ENCODE measurements around the gene TMEM117. TPM values are rescaled to one million over a fixed set of nuclear protein-coding genes. Genes with fewer than 3 reads are reported as not detected.

The TMEM117 gene
- total RNA-seq, 1 donor from 2014 or later = 12.4 TPM

DNA sequence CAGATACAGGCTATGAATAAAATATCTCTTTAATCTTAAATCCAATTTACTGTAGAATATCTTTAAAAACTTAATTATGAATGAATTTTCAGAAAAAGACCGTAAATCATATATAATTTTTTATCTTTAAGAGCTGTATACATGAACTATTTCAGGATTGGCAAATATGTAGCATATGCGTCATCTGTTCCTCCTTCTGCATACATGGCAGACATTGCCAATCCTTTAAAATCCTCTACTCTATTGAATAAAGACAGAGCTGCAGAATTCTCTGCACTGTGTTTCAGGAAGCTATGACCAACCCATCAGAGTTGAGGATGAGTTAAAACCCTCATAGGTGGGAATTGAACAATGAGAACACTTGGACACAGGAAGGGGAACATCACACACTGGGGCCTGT lies 279.0 kb downstream of the TMEM117 start:
- DNase-seq (ENCODE audit: low read depth) = no peak
- H3K36me3 ChIP-seq (ENCODE audit: control insufficient read depth, insufficient read depth, low read length) = no peaks in the 10 kb centered on the region
- TF ChIP-seq, protein P1, sequence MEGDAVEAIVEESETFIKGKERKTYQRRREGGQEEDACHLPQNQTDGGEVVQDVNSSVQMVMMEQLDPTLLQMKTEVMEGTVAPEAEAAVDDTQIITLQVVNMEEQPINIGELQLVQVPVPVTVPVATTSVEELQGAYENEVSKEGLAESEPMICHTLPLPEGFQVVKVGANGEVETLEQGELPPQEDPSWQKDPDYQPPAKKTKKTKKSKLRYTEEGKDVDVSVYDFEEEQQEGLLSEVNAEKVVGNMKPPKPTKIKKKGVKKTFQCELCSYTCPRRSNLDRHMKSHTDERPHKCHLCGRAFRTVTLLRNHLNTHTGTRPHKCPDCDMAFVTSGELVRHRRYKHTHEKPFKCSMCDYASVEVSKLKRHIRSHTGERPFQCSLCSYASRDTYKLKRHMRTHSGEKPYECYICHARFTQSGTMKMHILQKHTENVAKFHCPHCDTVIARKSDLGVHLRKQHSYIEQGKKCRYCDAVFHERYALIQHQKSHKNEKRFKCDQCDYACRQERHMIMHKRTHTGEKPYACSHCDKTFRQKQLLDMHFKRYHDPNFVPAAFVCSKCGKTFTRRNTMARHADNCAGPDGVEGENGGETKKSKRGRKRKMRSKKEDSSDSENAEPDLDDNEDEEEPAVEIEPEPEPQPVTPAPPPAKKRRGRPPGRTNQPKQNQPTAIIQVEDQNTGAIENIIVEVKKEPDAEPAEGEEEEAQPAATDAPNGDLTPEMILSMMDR (IDR thresholded peaks at IDR 0.05; ENCODE audit: insufficient read depth, low read length, poor library complexity, severe bottlenecking) = no peak
- no peaks in the 10 kb centered on the region for H3K27me3 ChIP-seq (ENCODE audit: control insufficient read depth, insufficient read depth, low read length)
- no peak overlapping the region for H3K4me3 ChIP-seq (ENCODE audit: low read depth, low read length)

DNA sequence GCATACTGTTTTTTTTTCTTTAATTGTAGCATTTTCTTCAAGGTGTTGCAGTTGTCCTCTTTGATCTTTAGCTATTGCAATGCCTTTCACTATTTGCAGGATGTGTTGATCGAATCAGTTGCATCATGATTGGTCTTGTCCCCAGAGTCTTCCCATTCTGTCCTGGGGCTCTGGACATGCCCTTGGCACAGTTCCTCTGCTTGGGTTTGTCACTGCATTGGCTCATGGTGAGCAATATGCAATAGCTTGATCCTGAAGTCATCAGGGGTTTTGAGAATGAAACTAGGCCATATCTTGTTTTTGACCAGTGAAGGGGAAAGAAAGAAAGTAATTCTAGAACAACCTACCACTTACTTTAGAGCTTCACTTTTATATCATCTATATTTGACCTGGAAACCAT lies 281.5 kb downstream of the TMEM117 start:
- Histone ChIP-seq H3K36me3 (ENCODE audit: control insufficient read depth, insufficient read depth, low read length) (no peaks in the 10 kb centered on the region), H3K27me3 (ENCODE audit: control insufficient read depth, insufficient read depth, low read length) (no peaks in the 10 kb centered on the region), H3K4me3 (ENCODE audit: low read depth, low read length) (no peak overlapping the region)
- DNase-seq (ENCODE audit: low read depth) = no peak
- TF ChIP-seq, protein P1 (IDR thresholded peaks at IDR 0.05; ENCODE audit: insufficient read depth, low read length, poor library complexity, severe bottlenecking) = no peak

DNA sequence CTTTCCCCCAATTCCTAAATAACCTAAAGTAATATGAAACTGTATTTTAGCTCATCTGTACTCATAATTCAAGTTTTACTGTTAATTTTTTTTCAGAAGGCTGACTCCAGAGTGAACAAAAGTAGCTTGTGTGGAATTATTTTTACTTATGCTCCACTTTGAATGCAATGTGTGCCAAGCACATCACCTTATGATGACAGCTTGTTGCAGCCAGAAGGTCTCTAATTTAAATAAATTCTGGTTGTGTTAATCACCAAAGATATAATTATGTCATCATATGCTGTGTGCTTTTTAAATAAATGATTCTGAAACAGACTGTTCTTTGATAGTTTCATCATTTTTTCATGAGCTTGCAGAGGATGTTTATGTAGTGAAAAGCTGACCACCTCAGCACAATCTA lies 283.1 kb downstream of the TMEM117 start:
- Histone ChIP-seq H3K27me3 (ENCODE audit: control insufficient read depth, insufficient read depth, low read length) (no peaks in the 10 kb centered on the region), H3K4me3 (ENCODE audit: low read depth, low read length) (no peak overlapping the region), H3K36me3 (ENCODE audit: control insufficient read depth, insufficient read depth, low read length) (no peaks in the 10 kb centered on the region)
- TF ChIP-seq, protein P1 (IDR thresholded peaks at IDR 0.05; ENCODE audit: insufficient read depth, low read length, poor library complexity, severe bottlenecking) = no peak
- DNase-seq (ENCODE audit: low read depth) = no peak

DNA sequence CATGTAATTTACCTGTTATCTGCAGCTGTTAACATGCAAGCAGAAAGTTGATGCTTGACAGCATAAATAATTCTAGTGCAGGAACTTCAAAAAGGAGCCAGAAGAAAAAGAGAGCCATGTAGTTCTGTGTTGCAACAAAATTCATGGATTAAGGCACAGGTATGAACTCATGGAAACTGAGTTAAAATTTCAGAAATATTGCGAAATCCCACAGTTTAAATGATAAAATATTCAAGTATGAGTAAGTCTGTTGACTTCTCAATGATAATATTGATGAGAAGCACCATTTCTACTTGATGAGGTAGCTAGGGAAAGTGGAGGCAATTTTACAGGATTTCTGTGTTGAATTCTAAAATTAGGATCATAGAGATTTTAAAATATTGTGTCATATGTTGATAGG lies 290.9 kb downstream of the TMEM117 start:
- TF ChIP-seq, protein P1 (IDR thresholded peaks at IDR 0.05; ENCODE audit: insufficient read depth, low read length, poor library complexity, severe bottlenecking) = no peak
- Histone ChIP-seq H3K27me3 (ENCODE audit: control insufficient read depth, insufficient read depth, low read length) (no peaks in the 10 kb centered on the region), H3K36me3 (ENCODE audit: control insufficient read depth, insufficient read depth, low read length) (no peaks in the 10 kb centered on the region), H3K4me3 (ENCODE audit: low read depth, low read length) (no peak overlapping the region)
- DNase-seq (ENCODE audit: low read depth) = no peak

DNA sequence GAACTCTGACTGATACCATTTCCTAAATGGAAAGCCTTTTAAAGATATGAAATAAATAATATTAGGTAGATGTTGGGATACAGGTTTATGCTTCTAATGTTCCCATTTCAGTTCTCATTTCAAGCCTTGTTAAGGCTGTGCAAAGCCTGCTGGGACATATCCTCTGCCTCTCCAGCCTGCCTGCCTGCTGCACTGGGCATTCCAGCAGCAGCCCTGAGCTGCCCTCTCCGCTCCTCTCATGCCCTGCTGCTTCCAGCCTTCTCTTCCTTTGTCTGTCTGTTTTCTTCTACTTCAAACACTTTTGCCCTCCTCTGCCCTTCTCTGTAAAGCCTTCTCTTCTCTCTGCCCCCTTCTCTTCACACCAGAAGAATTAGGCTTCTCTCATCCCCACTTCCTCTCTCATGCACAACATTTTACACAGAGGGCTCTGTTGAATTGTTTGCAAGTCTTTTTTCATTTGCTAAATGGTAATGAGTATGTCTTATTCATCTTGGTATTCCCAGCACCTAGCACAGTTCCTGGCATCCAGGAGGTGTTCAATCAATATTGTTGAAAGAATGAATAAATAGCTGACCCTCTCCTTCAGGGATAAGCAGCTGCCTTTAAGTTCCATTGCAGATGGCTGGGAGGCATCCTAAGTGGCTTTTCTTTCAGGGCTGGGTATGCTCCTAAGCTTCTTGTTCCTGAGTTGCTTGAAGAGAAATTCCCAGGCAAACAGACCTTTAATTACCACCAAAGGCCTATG lies 292.3 kb downstream of the TMEM117 start:
- no peak for DNase-seq (ENCODE audit: low read depth)
- no peaks in the 10 kb centered on the region for H3K27me3 ChIP-seq (ENCODE audit: control insufficient read depth, insufficient read depth, low read length)
- TF ChIP-seq, protein P1 (IDR thresholded peaks at IDR 0.05; ENCODE audit: insufficient read depth, low read length, poor library complexity, severe bottlenecking) = no peak
- H3K36me3 ChIP-seq (ENCODE audit: control insufficient read depth, insufficient read depth, low read length) = no peaks in the 10 kb centered on the region
- no peak overlapping the region for H3K4me3 ChIP-seq (ENCODE audit: low read depth, low read length)

DNA sequence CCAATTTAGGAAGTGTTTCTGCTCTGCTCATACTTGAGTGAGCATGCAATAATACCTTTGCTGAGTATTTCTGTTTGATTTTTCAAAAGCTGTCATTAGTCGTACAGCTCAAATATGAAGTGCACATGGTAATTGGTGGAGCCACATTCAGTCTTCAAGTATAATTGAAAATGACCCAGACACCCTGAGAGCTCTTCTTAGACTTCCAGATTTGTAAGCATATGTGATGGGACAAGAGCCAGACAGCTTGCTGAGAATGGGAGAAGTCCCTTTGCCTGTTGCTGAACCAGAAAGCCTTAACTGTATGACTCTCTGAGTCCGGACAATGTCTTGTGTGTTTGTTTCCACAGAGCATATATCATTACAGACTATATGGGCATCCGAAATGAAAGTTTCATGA lies 307.3 kb downstream of the TMEM117 start:
- Histone ChIP-seq H3K36me3 (ENCODE audit: control insufficient read depth, insufficient read depth, low read length) (no peaks in the 10 kb centered on the region), H3K4me3 (ENCODE audit: low read depth, low read length) (no peak overlapping the region), H3K27me3 (ENCODE audit: control insufficient read depth, insufficient read depth, low read length) (no peaks in the 10 kb centered on the region)
- TF ChIP-seq, protein P1 (IDR thresholded peaks at IDR 0.05; ENCODE audit: insufficient read depth, low read length, poor library complexity, severe bottlenecking) = no peak
- no peak for DNase-seq (ENCODE audit: low read depth)

All from kidney epithelial cell (primary cell).